Stimulated activated CD4-positive, alpha-beta T cell treated with anti-CD3 and anti-CD28 coated beads, Interleukin-4, amount 100 ng/mL, for 1 hour (primary cell): ENCODE results near the gene LIPM.
A peak's percentile ranks its signal among the peaks of the same experiment; 100 is the strongest.
"Not testable (repeated sequence)": the region's sequence is repeated elsewhere in the genome, so short reads cannot be mapped to it uniquely, and the experiment has no call there.

Experiments
- DNase-seq: peaks from one replicate; pipeline ENCODE4 v3.0.0-alpha.2; 2020

LIPM gene

DNA sequence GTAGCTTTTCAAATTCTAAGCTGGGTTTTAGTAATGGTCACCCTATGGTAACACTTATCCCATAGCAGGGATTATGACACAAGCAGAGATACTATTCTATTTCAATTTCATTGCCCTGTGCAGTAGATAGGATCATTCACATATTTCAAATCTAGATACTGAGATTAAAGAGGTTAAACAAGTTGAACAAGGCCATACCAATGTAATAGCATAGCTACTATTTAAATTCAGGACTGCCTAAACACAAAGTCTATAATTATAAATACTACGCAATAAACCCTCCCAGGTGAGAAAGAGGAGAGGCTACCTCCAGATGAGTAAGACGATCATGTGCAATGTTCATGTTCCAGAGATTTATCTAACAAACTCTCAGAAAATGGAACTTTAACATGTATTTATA, 1.1 kb downstream of the LIPM start:
- no peak for DNase-seq

GRCh38 chr10:88804083-88804812, 1.7 kb downstream of the LIPM start:
- DNase-seq: no peak

GRCh38 chr10:88805361-88805760, 2.8 kb downstream of the LIPM start:
- DNase-seq: no peak

- no peak for DNase-seq
Measured at GRCh38 chr10:88805924-88806323, 3.4 kb downstream of the LIPM start.

DNA sequence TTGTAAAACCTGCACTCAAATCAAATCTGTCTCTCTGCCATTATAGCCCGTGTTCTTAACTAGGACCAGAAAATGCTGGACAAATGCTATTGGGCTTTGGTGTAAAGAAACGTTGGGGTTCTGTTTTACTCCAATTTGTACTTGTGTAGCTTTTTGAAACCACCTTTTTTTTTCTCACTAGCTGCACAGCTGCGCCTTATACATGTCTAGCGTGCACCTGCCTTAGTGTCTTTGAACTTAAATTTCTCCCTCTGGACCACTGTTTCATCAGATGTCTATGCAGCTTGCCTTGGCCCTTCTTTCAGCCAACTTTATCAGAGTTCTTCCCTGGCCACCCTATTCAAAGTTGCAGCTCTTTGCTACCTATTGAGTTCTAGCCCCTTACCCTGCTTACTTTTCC, 7.1 kb downstream of the LIPM start:
- DNase-seq: no peak

GRCh38 chr10:88810196-88810961, 7.8 kb downstream of the LIPM start:
- DNase-seq: no peak

GRCh38 chr10:88813200-88813599, 10.7 kb downstream of the LIPM start:
- DNase-seq: no peak

DNA sequence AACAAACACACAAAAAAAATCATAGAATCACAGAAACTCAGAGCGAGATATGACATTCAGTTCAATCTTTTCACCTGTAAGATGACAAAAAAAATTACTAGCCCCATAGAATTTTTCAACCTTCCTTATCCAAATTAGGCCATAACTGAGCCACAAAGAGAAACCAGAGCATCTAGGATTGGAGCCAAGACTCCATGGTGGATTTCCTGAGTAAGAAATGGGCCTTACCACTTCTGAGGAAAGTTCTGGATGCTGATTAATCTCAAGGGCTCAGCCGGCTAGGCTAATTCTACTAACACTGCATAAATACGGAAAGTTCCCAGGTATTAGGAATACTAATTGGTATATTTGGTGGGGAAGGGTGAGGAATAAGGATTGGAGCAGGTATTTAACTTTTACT, 16.8 kb downstream of the LIPM start:
- DNase-seq: no peak

- DNase-seq: no peak
Measured at GRCh38 chr10:88820748-88821401, 18.3 kb downstream of the LIPM start.

- DNase-seq: no peak
Measured at GRCh38 chr10:88826388-88826787, 23.9 kb downstream of the LIPM start.

DNA sequence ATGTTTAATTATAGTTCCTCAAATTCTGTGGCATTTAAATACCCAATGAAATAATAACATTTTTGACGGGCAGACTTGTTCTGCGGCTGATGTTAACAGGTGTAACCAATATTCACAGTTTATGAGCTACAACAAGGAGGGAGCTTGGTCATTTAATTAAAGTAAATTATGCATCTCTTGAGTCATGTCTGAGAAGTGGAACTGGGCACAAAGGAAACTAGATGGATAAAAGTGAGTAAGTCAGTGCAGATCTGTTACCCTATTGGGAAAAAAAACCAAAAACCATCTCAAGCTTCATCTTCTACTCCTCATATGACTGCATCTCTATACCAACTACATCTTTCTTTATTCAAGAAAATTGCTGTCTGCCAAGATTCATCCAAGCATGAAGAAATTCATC, 25.1 kb downstream of the LIPM start:
- no peak for DNase-seq

DNA sequence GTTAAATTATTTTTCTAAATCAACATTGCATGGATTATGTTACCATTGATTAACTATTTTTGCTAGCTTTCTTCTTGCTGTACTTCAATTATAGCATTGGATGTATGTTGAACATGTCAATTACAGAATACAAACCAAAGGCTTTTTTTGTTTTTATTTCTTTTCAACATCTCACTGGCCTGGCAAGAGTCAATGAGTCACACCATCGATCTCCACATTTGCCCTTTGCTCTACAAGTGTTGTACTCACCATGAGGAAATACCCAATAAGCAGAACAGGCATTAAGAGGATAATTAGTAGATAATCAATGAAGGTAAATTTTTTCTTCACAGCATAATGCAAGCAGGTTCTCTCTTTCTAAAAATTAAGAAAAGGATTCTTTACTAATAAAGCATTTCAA, 25.8 kb downstream of the LIPM start:
- no peak for DNase-seq

DNA sequence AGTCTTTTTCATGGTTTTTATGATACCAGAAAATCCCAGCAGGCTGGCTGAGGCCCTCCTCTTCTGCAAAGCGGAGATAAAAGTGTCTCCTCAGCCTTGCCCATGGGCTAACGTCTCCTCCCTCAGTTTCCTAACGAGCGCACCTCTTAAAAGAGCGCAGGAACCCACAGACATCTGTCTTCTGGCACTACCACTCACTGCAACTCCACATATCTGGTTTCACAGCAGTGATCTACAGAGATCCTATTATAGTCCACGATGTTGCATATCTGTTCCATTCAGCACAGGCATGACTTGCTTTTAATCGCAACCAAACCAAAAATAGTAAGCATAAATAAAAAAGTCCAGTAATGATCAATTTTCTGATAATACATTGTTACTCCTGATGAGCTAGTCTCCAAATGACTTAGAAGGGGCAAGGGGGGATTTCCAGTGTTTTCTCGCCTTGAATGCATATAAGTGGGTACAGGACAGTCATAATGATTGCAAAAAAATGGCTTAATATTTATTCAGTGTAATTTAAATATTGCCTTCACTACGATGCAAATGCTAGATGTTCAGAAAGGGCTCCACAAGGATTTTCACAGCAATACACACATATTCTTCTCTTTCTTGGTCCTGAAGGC, 28.2 kb downstream of the LIPM start:
- DNase-seq: no peak

GRCh38 chr10:88831709-88832108, 29.2 kb downstream of the LIPM start:
- DNase-seq: peak; percentile 11

GRCh38 chr10:88832376-88832775, 29.8 kb downstream of the LIPM start:
- DNase-seq: no peak

DNA sequence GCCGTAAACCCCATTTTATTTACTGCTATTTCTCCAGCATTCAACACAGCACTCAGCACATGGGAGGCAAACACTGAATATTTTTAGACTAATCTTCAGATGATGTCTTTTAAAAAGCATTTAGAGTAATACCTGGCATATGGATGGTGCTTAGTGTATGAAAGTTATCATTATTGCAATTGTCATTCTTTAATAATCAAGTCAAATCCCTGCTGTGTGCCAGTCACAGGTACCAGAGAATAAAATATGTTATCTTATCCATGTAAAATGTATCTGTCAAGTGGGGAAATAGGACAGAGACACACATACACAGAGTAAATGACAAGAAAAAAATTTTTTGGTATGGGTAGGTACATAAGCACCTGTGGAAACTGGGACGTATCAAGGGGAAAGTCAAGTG, 30.6 kb downstream of the LIPM start:
- DNase-seq: no peak

- no peak for DNase-seq
Measured at GRCh38 chr10:88833723-88834122, 31.2 kb downstream of the LIPM start.

- DNase-seq: peak; percentile 87
Measured at GRCh38 chr10:88835096-88835909, 32.8 kb downstream of the LIPM start.

DNA sequence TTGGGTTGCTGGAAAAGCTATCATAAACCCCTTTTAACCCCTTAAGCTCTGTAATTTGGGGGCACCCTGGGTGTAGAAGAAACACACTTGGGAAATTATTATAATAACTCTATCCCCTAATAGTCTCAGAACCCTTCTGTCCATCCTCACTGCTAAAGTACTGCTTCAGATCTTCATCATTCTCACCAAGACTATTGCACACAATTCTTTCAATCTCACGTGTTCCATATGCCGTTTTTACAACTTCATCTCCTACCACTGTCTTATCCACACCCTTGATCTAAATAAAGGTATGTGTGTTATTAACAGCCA, 33.3 kb downstream of the LIPM start:
- no peak for DNase-seq

DNA sequence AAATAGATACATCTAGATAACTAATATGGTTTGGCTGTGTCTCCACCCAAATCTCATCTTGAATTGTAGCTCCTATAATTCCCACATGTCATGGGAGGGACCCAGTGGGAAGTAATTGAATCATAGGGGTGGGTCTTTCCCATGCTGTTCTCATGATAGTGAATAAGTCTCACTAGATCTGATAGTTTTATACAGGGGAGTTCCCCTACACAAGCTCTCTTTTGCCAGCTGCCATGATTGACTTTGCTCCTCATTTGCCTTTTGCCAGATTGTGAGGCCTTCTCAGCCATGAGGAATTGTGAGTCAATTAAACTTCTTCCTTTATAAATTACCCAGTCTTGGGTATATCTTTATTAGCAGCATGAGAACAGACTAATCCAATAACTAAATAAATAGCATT, 35.1 kb downstream of the LIPM start:
- not testable (repeated sequence) for DNase-seq

GRCh38 chr10:88838766-88839350, 36.3 kb downstream of the LIPM start:
- no peak for DNase-seq

DNA sequence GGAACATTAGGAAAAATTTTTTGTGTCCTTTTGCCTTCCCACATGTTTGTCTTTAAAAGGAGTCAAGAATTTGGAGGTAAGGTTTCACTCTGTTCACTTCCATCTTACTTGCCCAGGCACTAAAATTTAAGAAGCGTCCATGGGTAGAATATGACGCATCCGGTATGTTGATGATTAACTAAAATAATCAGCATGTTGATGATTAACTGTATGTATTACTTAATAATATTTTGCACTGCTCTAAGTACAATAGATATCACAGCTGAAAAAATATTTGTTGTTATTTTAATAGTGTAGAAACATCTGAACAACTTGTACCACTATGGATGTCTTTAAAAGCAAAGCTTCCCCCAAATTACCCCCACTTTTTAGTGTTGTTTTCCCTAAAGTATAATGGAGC, 37.6 kb downstream of the LIPM start:
- no peak for DNase-seq

DNA sequence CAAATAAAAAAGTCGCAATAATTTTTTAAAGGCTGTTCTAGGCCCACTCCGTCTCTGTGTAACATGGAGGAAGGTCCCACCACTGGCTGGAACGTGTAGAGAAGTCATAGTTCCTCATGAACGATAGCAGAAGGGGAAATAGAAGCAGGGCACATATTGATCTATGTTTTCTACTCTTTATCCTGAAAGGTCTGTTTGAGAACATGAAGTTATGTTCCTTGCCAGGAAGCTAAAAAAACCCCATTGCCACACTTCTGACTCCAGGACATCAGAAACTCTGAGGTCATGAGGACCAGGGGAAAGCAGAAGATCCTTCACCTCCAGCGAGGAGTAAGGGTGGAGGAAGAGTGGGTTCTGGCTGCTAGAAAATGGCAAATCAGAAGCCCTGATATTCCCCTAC, 38.4 kb downstream of the LIPM start:
- no peak for DNase-seq
